Measurements from ENCODE around the gene CSK.

The CSK gene

GRCh38 chr15:74802862-74803447 lies 21.1 kb downstream of the CSK start:
- DNase-seq = no peak

- DNase-seq = no peak
Measured at GRCh38 chr15:74804935-74805334, 23.1 kb downstream of the CSK start.

DNA sequence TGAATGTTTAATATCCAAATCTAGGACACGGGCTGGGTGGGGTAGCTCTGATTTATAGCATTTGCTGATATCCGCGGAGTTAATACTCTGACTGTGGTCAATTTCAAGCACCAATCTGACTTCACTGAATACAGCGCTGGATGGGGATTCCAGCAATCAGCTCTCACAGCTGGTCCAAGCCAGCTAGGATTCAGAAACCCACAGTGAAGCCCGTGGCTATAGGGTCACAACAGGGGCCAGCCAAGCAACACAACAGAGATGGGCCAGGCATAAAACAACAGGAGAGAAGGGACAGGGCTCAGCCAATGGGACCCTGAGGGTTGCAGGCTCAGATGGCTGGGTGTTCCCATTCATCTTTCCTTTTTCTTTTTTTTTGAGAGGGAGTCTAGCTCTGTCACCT lies 25.4 kb downstream of the CSK start:
- DNase-seq = no peak

GRCh38 chr15:74808078-74808839 lies 26.4 kb downstream of the CSK start:
- peak; percentile 42 for DNase-seq

DNA sequence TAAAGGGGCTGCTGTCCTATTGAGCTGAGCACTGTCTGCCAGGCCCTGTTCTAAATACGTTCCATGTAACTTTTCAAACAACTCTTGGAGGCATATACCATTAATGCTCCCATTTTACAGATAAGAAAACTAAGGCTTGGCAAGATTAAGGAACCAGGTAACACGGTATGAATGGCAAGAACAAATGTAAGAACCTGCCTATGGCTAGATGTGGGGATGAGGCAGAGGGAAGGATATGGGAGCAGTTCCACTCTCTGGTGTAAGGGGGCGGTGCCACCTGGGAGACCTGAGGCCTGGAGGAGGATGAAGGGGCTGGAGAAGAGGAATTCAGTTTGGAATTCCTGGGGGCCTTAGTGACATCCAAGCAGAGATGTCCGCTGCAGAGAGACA lies 27.0 kb downstream of the CSK start:
- DNase-seq = no peak

- no peak for DNase-seq
Measured at GRCh38 chr15:74809242-74809641, 27.4 kb downstream of the CSK start.

GRCh38 chr15:74809956-74810355 lies 28.1 kb downstream of the CSK start:
- no peak for DNase-seq

DNA sequence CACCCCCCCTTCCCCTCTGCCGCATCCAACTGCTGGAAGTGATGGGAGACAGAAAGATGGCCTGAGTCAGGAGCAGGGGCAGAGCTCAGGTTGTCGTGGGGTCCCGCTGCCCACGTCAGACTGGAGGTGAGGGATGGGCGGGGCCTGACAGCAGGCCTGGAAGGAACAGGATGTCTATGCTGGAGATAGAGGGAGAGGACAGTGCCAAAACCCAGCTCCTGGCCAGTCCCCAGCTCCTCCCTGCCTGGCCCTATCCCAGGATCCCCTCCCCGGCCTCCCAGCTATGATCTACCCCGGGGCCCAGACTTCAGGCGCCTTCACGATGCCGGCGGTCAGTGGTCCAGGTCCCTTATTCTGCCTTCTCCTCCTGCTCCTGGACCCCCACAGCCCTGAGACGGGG lies 30.7 kb downstream of the CSK start, which contains the start of gene LMAN1L:
TSS of gene LMAN1L (plus strand) at position 303 of the 400 bp plus-strand sequence. CDS start at position 323, 20 bp downstream.
- no peak for DNase-seq

DNA sequence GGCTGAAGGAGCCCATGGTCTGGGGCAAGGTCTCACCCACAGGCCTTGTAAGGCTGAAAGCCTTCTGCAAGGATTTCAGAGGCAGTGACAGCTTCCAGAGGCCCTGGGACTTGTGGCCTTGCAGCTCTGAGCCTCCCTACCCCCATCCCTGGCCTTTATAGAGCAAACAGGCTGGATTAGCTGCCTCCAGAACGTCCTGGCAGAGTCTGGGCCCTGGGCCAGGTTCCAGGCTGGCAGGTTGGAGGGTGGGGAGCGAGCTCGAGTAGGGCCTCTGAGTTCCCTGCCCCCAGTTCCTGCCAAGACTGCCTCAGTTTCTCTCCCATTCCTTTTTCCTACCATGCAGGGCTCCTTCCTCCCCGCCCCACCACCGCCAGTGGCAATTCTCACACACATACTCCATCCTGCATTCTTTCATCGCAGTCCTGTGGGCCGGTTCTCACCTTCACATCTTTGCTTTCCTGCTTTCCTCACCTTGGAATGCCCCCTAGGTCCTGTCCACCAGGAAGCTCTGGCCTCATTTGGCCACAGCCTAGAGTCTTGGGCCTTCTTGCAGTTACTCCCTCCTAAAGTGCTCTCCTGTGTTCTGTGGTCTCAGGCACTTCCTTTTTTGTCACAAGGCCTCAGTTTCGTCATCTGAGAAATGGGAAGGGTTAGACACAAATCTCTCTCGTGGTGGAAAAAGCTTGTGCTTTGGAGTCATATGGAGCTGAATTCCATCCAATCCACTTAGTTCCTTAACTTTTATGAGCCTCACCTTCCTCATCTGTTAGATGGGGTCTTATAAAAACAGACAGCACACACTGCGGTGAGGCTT lies 33.4 kb downstream of the CSK start:
- DNase-seq = no peak

DNA sequence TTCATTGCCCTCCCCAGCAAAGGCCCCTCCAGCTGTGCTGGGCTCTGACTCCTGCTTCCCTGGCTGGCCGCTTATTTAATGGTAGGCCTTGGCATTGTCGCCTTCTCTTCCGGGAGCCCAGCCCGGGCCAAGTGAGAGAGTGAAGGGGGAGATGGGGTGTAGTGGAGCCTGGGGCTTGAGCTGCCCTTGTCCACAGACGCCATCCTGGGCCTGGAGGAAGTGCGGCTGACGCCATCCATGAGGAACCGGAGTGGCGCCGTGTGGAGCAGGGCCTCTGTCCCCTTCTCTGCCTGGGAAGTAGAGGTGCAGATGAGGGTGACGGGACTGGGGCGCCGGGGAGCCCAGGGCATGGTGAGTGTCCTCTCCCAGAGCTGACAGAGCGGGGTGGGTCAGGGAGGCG lies 34.1 kb downstream of the CSK start:
- DNase-seq = no peak

DNA sequence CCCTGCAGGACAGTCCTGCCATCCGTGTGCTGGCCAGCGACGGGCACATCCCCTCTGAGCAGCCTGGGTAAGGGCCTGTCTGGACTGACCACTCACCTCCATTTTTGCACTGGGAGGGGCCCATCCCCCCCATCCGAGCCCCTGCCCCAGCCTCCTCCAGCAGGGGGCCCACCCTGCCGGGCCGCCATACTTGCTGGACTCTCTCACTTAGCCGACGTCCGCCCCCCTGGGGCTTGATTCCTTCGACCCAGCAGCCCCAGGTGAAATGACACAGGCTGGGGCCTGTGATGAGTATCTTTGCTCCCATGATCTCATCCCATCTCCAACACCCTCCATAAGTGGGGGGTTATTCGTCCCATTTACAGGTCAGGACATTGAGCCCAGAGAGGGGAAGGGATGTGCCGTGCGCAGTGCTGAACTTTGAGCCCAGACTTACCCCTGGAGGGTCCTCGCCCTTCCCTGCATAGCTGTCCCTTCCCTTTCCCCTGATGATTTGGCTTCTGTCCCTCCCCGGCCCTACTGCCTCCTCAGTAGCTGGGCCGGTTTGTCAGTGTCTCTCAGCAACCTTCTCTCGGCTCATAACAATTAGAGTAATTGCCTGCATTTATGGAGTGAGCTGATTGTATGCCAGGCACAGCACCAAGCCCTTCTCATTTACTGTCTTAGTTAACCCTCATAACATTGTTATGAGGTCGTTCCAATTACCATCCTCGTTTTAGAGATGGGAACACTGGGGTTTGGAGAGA lies 34.9 kb downstream of the CSK start:
- DNase-seq = no peak

DNA sequence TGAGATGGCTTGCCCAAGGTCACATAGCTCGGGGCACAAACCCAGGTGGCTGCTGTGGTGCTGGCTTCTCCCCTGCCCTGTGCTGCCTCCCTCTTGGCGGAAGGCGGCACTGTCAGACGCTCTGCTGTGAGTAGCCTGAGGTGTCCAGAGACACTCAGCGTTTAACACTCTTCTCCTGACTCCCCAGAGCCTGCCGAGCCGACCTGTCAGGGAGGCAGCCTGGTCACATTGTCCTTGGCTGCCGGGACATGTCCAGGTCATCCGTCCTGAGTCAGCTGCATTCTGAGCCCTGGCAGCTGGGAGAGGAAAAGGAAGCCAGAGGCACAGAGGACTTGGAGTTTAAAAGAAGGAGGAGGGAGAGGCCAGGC lies 35.5 kb downstream of the CSK start:
- DNase-seq = no peak

- DNase-seq = no peak
Measured at GRCh38 chr15:74820056-74820455, 38.2 kb downstream of the CSK start.

DNA sequence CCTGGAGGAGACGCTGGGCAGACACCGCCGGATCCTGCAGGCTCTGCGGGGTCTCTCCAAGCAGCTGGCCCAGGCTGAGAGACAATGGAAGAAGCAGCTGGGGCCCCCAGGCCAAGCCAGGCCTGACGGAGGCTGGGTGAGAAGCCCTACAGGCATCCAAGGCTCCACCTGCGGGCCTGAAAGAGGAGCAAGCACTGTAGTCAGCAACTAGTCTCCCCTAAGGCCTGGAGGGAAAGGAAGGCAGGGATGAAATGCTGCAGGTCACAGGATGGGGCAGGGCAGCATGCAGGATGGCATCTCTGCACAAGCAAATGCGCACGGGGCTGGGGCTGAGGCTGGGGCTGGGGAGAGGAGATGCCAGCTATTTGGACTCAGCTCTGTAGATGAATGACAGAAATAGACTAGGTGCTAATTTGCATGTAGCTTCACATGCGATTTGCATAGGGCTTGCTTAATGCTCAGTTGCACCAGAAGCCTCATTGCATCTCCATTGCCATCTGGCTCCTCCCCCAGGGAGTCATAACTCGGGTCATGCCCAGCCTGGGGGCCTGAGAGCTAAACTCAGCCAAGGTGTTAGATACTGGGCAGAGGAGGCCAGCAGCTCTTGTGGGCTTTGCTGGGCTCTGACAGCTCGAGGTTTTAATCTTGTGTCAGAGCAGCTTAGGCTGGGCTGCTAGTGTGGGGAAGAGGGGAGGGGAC lies 39.4 kb downstream of the CSK start:
- DNase-seq = no peak

DNA sequence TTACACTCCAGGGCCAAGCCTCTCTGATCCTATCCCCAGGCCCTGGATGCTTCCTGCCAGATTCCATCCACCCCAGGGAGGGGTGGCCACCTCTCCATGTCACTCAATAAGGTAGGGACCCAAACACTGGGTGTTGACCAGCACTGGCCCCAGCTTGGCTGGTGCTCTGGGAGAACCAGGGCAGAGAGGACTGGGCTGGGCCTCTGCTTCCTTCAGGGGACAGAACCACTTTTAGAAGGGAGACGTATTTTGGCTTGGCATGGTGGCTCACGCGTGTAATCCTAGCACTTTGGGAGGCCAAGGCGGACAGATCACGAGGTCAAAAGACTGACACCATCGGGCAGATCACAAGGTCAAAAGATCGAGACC lies 39.9 kb downstream of the CSK start:
- no peak for DNase-seq

DNA sequence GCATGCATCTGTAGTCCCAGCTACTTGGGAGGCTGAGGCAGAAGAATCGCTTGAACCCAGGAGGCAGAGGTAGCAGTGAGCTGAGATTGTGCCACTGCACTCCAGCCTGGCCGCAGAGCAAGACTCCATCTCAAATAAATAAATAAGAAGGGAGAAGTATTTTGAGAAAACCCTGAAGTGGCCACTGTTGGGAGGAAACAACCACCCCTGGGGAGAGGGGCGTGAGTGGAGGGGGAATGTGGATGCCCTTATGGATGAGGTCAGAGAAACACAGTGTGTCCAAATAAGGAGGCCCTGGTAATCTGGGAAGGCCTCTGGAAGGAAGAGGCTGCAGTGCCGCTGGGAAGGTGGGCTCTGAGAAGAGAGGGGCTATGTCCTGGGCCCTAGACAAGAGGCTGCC lies 40.4 kb downstream of the CSK start:
- DNase-seq = no peak

- no peak for DNase-seq
Measured at GRCh38 chr15:74823324-74823723, 41.4 kb downstream of the CSK start.

DNA sequence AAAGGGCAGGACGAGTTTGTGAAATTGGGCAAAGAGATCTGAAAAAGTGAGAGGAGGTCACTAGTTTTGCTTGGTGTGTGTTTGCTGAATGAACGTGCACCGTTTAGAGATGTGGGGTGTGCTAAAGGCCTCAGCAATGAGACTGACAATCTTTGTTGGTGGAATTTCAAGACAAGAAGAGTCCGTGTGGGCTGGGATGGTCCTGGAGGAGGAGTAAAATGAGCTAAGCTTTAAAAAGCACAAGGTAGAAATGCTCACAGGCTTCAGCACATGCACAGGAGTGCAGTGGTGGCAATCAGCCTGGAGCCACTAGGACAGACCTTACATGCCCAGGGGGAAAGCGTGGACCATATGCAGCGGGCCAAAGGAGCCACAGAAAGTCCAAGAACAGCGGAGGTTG lies 43.1 kb downstream of the CSK start:
- DNase-seq = no peak

- no peak for DNase-seq
Measured at GRCh38 chr15:74825866-74826265, 44.0 kb downstream of the CSK start.

DNA sequence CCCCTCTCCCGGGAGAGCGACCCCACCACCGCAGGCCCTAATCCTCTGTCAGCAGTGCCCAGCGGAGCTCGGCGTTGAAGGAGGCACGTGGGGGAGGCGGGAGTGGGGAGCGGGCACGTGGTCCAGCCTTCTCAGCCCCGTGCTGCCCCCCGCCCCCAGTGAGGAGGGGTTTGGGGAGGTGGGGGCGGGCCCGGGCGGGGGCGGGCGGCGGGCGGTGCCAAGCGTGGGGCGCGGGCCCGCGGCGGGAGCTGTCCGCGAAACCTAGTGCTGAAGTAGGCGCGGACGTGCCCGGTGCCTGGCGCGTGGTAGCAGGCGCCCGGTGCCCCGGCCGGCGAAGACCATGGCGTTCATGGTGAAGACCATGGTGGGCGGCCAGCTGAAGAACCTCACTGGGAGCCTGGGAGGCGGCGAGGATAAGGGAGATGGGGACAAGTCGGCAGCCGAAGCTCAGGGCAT lies 44.5 kb downstream of the CSK start, which contains the start of gene CPLX3:
TSS of gene CPLX3 (plus strand) at position 264 of the 456 bp plus-strand sequence. CDS start at position 341, 77 bp downstream.
- DNase-seq = no peak

GRCh38 chr15:74826921-74827320 lies 45.0 kb downstream of the CSK start:
- no peak for DNase-seq

DNA sequence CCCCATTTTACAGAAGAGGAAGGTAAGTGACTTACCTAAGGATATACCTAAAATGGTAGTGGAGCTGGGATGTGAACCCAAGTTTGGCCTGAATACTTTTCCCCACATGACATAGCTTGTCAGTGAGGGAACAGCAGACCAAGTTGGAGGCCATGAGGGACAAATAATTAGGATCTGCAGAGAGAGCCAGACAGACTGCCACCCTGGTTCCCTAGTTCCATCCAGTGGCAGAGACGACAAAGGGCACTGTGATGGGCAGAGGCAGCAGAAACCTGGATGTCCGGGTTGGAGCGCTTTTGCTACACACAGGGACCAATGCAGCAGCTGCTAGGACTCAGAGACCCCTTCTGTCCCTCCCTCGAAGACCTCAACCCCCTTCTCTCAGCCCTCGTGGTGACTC lies 45.7 kb downstream of the CSK start:
- DNase-seq = no peak

Data from NCI-H774 (cell line).